ENCODE measurements around the gene TAF11L14.
"Not testable (repeated sequence)": the region's sequence is repeated elsewhere in the genome, so short reads cannot be mapped to it uniquely, and the experiment has no call there.

TAF11L14 gene

GRCh38 chr5:17634160-17634559 lies at the start of gene TAF11L14:
TSS of gene TAF11L14 (plus strand) at chr5:17634460.
- no peak for DNase-seq

GRCh38 chr5:17585658-17586057 lies 48.6 kb upstream of the TAF11L14 start, which contains the start of gene TAF11L7:
TSS of gene TAF11L7 (minus strand) at chr5:17585758.
- DNase-seq = not testable (repeated sequence)

GRCh38 chr5:17590860-17591259 lies 43.4 kb upstream of the TAF11L14 start, which contains the start of gene TAF11L8:
TSS of gene TAF11L8 (minus strand) at chr5:17590960.
- not testable (repeated sequence) for DNase-seq

- DNase-seq = not testable (repeated sequence)
Measured at GRCh38 chr5:17594255-17594654, 40.0 kb upstream of the TAF11L14 start, which contains the start of gene TAF11L9. TSS of gene TAF11L9 (minus strand) at chr5:17594394.

- not testable (repeated sequence) for DNase-seq
Measured at GRCh38 chr5:17597728-17598127, 36.5 kb upstream of the TAF11L14 start, which contains the start of gene TAF11L10. TSS of gene TAF11L10 (minus strand) at chr5:17597828.

- not testable (repeated sequence) for DNase-seq
Measured at GRCh38 chr5:17603880-17604279, 30.4 kb upstream of the TAF11L14 start, which contains the start of gene TAF11L11. TSS of gene TAF11L11 (plus strand) at chr5:17604183.

- DNase-seq = no peak
Measured at GRCh38 chr5:17604951-17605350, 29.3 kb upstream of the TAF11L14 start.

GRCh38 chr5:17607461-17607860 lies 26.8 kb upstream of the TAF11L14 start:
- not testable (repeated sequence) for DNase-seq

GRCh38 chr5:17610092-17610491 lies 24.2 kb upstream of the TAF11L14 start, which contains the start of gene TAF11L12:
TSS of gene TAF11L12 (plus strand) at chr5:17610392.
- DNase-seq = not testable (repeated sequence)

- no peak for DNase-seq
Measured at GRCh38 chr5:17614872-17615605, 19.2 kb upstream of the TAF11L14 start.

- no peak for DNase-seq
Measured at GRCh38 chr5:17619354-17619753, 14.9 kb upstream of the TAF11L14 start.

- no peak for DNase-seq
Measured at GRCh38 chr5:17620627-17621026, 13.6 kb upstream of the TAF11L14 start.

GRCh38 chr5:17625686-17626085 lies 8.6 kb upstream of the TAF11L14 start:
- DNase-seq = no peak

GRCh38 chr5:17631788-17632187 lies 2.5 kb upstream of the TAF11L14 start, which contains the start of gene TAF11L13:
TSS of gene TAF11L13 (plus strand) at chr5:17632088.
- not testable (repeated sequence) for DNase-seq

- DNase-seq = not testable (repeated sequence)
Measured at GRCh38 chr5:17649232-17649631, 15.0 kb downstream of the TAF11L14 start.

GRCh38 chr5:17655201-17655759 lies 21.0 kb downstream of the TAF11L14 start:
- not testable (repeated sequence) for DNase-seq

GRCh38 chr5:17655921-17656320 lies 21.7 kb downstream of the TAF11L14 start:
- no peak for DNase-seq

- no peak for DNase-seq
Measured at GRCh38 chr5:17663182-17663581, 28.9 kb downstream of the TAF11L14 start.

- no peak for DNase-seq
Measured at GRCh38 chr5:17665836-17666235, 31.6 kb downstream of the TAF11L14 start.

GRCh38 chr5:17666726-17667235 lies 32.5 kb downstream of the TAF11L14 start:
- no peak for DNase-seq

GRCh38 chr5:17670353-17670752 lies 36.1 kb downstream of the TAF11L14 start:
- DNase-seq = no peak

- DNase-seq = no peak
Measured at GRCh38 chr5:17678751-17679324, 44.6 kb downstream of the TAF11L14 start.

- DNase-seq = no peak
Measured at GRCh38 chr5:17679597-17680203, 45.4 kb downstream of the TAF11L14 start.
